ENCODE results near the gene CNTN6.

The CNTN6 gene

GRCh38 chr3:1227111-1227510 lies 134.3 kb downstream of the CNTN6 start:
- no peaks in the 10 kb centered on the region for H3K36me3 ChIP-seq (ENCODE audit: insufficient read depth)

GRCh38 chr3:1228289-1228688 lies 135.5 kb downstream of the CNTN6 start:
- no peak for TF ChIP-seq CTCF (conservative IDR thresholded peaks at IDR 0.05; ENCODE audit: low read depth, low read length)
- H3K36me3 ChIP-seq (ENCODE audit: insufficient read depth), result no peaks in the 10 kb centered on the region
- no peak overlapping the region for H3K9ac ChIP-seq
- no peak overlapping the region for H3K27ac ChIP-seq
- no peaks in the 10 kb centered on the region for H3K79me2 ChIP-seq (ENCODE audit: insufficient read depth, low read depth)
- no peak overlapping the region for H3K4me3 ChIP-seq (IDR thresholded peaks at IDR 0.05; ENCODE audit: insufficient read depth, low read depth, low read length)
- H4K20me1 ChIP-seq (ENCODE audit: insufficient read depth), result no peaks in the 10 kb centered on the region
- H3K4me2 ChIP-seq, result no peak overlapping the region
- no peak overlapping the region for H2AFZ ChIP-seq (ENCODE audit: low read depth)
- H3K4me1 ChIP-seq (ENCODE audit: low read depth, poor library complexity, severe bottlenecking), result no peaks in the 10 kb centered on the region
- H3K27me3 ChIP-seq (ENCODE audit: insufficient read depth, low read depth), result no peaks in the 10 kb centered on the region

More at GRCh38 chr3:1227111-1227510, 134.3 kb downstream of the CNTN6 start:
- no peak overlapping the region for H3K27ac ChIP-seq
- H4K20me1 ChIP-seq (ENCODE audit: insufficient read depth), result no peaks in the 10 kb centered on the region
- H3K27me3 ChIP-seq (ENCODE audit: insufficient read depth, low read depth), result no peaks in the 10 kb centered on the region
- no peaks in the 10 kb centered on the region for H3K79me2 ChIP-seq (ENCODE audit: insufficient read depth, low read depth)
- no peak overlapping the region for H3K4me2 ChIP-seq
- no peak overlapping the region for H3K4me3 ChIP-seq (IDR thresholded peaks at IDR 0.05; ENCODE audit: insufficient read depth, low read depth, low read length)
- no peak for TF ChIP-seq CTCF (conservative IDR thresholded peaks at IDR 0.05; ENCODE audit: low read depth, low read length)
- H2AFZ ChIP-seq (ENCODE audit: low read depth), result no peak overlapping the region
- no peak overlapping the region for H3K9ac ChIP-seq
- no peaks in the 10 kb centered on the region for H3K4me1 ChIP-seq (ENCODE audit: low read depth, poor library complexity, severe bottlenecking)

- Histone ChIP-seq H3K79me2 (ENCODE audit: insufficient read depth, low read depth) (no peaks in the 10 kb centered on the region), H3K36me3 (ENCODE audit: insufficient read depth) (no peaks in the 10 kb centered on the region), H2AFZ (ENCODE audit: low read depth) (no peak overlapping the region), H4K20me1 (ENCODE audit: insufficient read depth) (no peaks in the 10 kb centered on the region), H3K4me3 (IDR thresholded peaks at IDR 0.05; ENCODE audit: insufficient read depth, low read depth, low read length) (no peak overlapping the region), H3K27ac (no peak overlapping the region), H3K4me2 (no peak overlapping the region), H3K9ac (no peak overlapping the region), H3K4me1 (ENCODE audit: low read depth, poor library complexity, severe bottlenecking) (no peaks in the 10 kb centered on the region), H3K27me3 (ENCODE audit: insufficient read depth, low read depth) (no peaks in the 10 kb centered on the region)
- TF ChIP-seq CTCF (conservative IDR thresholded peaks at IDR 0.05; ENCODE audit: low read depth, low read length), result no peak
Measured at GRCh38 chr3:1230920-1231319, 138.1 kb downstream of the CNTN6 start.

- Histone ChIP-seq H2AFZ (ENCODE audit: low read depth) (no peak overlapping the region), H3K4me2 (no peak overlapping the region), H3K27ac (no peak overlapping the region), H3K27me3 (ENCODE audit: insufficient read depth, low read depth) (no peaks in the 10 kb centered on the region), H3K79me2 (ENCODE audit: insufficient read depth, low read depth) (no peaks in the 10 kb centered on the region), H3K36me3 (ENCODE audit: insufficient read depth) (no peaks in the 10 kb centered on the region), H3K4me3 (IDR thresholded peaks at IDR 0.05; ENCODE audit: insufficient read depth, low read depth, low read length) (no peak overlapping the region), H3K4me1 (ENCODE audit: low read depth, poor library complexity, severe bottlenecking) (no peaks in the 10 kb centered on the region), H4K20me1 (ENCODE audit: insufficient read depth) (no peaks in the 10 kb centered on the region), H3K9ac (no peak overlapping the region)
- no peak for TF ChIP-seq CTCF (conservative IDR thresholded peaks at IDR 0.05; ENCODE audit: low read depth, low read length)
Measured at GRCh38 chr3:1232276-1232675, 139.5 kb downstream of the CNTN6 start.

Data from KMS-11 (cell line).